WTC11 (cell line): ENCODE measurements around the gene AKT3. TPM values are rescaled to one million over a fixed set of nuclear protein-coding genes. Genes with fewer than 3 reads are reported as not detected.

Source experiments
- ATAC-seq: fragments of 200-7000 bp; cut with Tn5 transposase; 2 replicates; pipeline ENCODE4 v1.10.0; 2021; ENCODE audit warnings: mild to moderate bottlenecking, moderate library complexity
- CTCF ChIA-PET: fragments of 300-600 bp; sonication (Branson Sonifier 250); formaldehyde crosslinking; loops from one replicate; lab custom pipeline; 2021; ENCODE audit warnings: antibody characterized with exemption; lab: Charles Lee
- POLR2A ChIA-PET: fragments of 350-600 bp; sonication (Branson Sonifier 250); formaldehyde crosslinking; loops from one replicate; lab custom pipeline; 2021; ENCODE audit warnings: antibody characterized with exemption; lab: Charles Lee
- DNase-seq: peaks from one replicate; pipeline ENCODE4 v3.0.0; 2021; ENCODE audit warnings: low spot score
- H3K27ac Mint-ChIP-seq: 2 replicates; pipeline ENCODE4 v1.8.0; 2021; ENCODE audit warnings: mixed read lengths
- H3K27me3 Mint-ChIP-seq: 2 replicates; pipeline ENCODE4 v1.8.0; 2021; ENCODE audit warnings: low read depth, mild to moderate bottlenecking, moderate library complexity, mixed read lengths
- H3K36me3 Mint-ChIP-seq: 2 replicates; pipeline ENCODE4 v1.8.0; 2021; ENCODE audit warnings: mixed read lengths
- H3K4me1 Mint-ChIP-seq: 2 replicates; pipeline ENCODE4 v1.8.0; 2022; ENCODE audit warnings: mixed read lengths
- H3K4me3 Mint-ChIP-seq: 2 replicates; pipeline ENCODE4 v1.8.0; 2021; ENCODE audit warnings: mild to moderate bottlenecking, moderate library complexity, mixed read lengths
- H3K9me3 Mint-ChIP-seq: 2 replicates; pipeline ENCODE4 v1.8.0; 2021; ENCODE audit warnings: mixed read lengths
- ARID4B ChIP-seq: sonication (generic); formaldehyde crosslinking; IDR thresholded peaks from 2 replicates; pipeline ENCODE4 v1.8.0; 2023; ENCODE audit warnings: missing genetic modification reagents, mild to moderate bottlenecking, borderline replicate concordance
- ATF6 ChIP-seq: sonication (generic); formaldehyde crosslinking; IDR thresholded peaks from 2 replicates; pipeline ENCODE4 v1.8.1; 2023; ENCODE audit warnings: mild to moderate bottlenecking, missing genetic modification reagents
- E2F4 ChIP-seq: sonication (generic); formaldehyde crosslinking; IDR thresholded peaks from 2 replicates; pipeline ENCODE4 v1.8.1; 2022; ENCODE audit warnings: low read depth, mild to moderate bottlenecking, moderate library complexity, missing genetic modification reagents, borderline replicate concordance
- ERG ChIP-seq: fragments of 250-450 bp; sonication (Bioruptor Pico); IDR thresholded peaks from 2 replicates; pipeline ENCODE4 v1.8.0; 2021; ENCODE audit warnings: mild to moderate bottlenecking
- HMGA2 ChIP-seq: fragments of 250-450 bp; sonication (Bioruptor Pico); IDR thresholded peaks from 2 replicates; pipeline ENCODE4 v1.4.0; 2021; ENCODE audit warnings: mild to moderate bottlenecking, moderate library complexity
- RORB ChIP-seq: fragments of 250-450 bp; sonication (Bioruptor Pico); IDR thresholded peaks from 2 replicates; pipeline ENCODE4 v1.9.0; 2021; ENCODE audit warnings: mild to moderate bottlenecking
- SP1 ChIP-seq: sonication (generic); formaldehyde crosslinking; conservative IDR thresholded peaks from 2 replicates; pipeline ENCODE4 v1.8.1; 2022; ENCODE audit warnings: missing genetic modification reagents
- ZMAT4 ChIP-seq: fragments of 250-450 bp; sonication (Bioruptor Pico); IDR thresholded peaks from 2 replicates; pipeline ENCODE4 v1.9.0; 2021; ENCODE audit warnings: mild to moderate bottlenecking
- ZNF232 ChIP-seq: sonication (generic); formaldehyde crosslinking; IDR thresholded peaks from 2 replicates; pipeline ENCODE4 v1.8.0; 2022; ENCODE audit warnings: mild to moderate bottlenecking, missing genetic modification reagents
- ZNF263 ChIP-seq: sonication (generic); formaldehyde crosslinking; IDR thresholded peaks from 2 replicates; pipeline ENCODE4 v1.8.1; 2022; ENCODE audit warnings: low read depth, mild to moderate bottlenecking, moderate library complexity, missing genetic modification reagents
- total RNA-seq: library from RNA; stranded (reverse); gene quantifications from 3 replicates; pipeline ENCODE4 v1.2.3, GENCODE V29; 2021
- TF ChIP-seq, protein P1 (sequence below): sonication (generic); formaldehyde crosslinking; IDR thresholded peaks from 2 replicates; pipeline ENCODE4 v1.8.1; 2023; ENCODE audit warnings: mild to moderate bottlenecking, missing genetic modification reagents, borderline replicate concordance

Gene AKT3
- total RNA-seq, 1 experiment from 2014 or later = 38.5 TPM

DNA sequence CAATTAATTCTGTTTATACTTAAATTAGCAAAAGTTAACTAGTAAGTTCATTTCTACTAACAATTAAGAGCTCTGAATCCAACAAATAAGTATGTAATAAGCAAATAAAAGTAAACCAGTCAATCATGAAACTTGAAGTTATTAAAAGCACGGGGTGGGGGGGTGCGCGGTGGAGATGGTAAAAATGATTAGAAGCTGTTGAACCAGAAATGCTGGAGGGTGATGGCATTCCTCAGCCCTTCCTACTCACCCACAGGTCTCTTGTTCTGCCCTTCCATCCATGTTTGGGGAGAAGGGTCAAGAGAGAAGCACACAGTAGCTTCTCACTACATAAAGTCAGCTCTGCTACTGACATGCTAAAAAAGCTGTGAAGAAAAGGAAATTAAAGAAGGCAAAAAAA lies 63.5 kb downstream of the AKT3 start:
- no peak for DNase-seq

More for the DNA sequence above, 63.5 kb downstream of the AKT3 start:
- Mint-ChIP-seq H3K9me3 (no peaks in the 10 kb centered on the region), H3K27ac (no peak overlapping the region), H3K36me3 (no peaks in the 10 kb centered on the region), H3K4me3 (no peak overlapping the region), H3K4me1 (peaks cover 15% of the 10 kb centered on the region), H3K27me3 (no peaks in the 10 kb centered on the region)
- ChIA-PET CTCF (interaction anchor here (1.3 kb wide), 2 partner anchors 160 to 425 kb away, joined by 3 to 4 read pairs; no protein-coding TSS in a partner anchor), POLR2A (interaction anchor here (0.7 kb wide), 1 partner anchor 562 kb away, joined by 8 read pairs; no protein-coding TSS in a partner anchor)
- no peak for ATAC-seq
- TF ChIP-seq ERG (CRISPR knock-in tag) (no peak), ZNF263 (CRISPR knock-in tag) (no peak), HMGA2 (CRISPR knock-in tag) (no peak), ZMAT4 (CRISPR knock-in tag) (no peak), SP1 (CRISPR knock-in tag) (no peak), ZNF232 (CRISPR knock-in tag) (no peak), ARID4B (CRISPR knock-in tag) (no peak), RORB (CRISPR knock-in tag) (no peak), E2F4 (CRISPR knock-in tag) (no peak), ATF6 (CRISPR knock-in tag) (no peak)
- TF ChIP-seq, protein P1, sequence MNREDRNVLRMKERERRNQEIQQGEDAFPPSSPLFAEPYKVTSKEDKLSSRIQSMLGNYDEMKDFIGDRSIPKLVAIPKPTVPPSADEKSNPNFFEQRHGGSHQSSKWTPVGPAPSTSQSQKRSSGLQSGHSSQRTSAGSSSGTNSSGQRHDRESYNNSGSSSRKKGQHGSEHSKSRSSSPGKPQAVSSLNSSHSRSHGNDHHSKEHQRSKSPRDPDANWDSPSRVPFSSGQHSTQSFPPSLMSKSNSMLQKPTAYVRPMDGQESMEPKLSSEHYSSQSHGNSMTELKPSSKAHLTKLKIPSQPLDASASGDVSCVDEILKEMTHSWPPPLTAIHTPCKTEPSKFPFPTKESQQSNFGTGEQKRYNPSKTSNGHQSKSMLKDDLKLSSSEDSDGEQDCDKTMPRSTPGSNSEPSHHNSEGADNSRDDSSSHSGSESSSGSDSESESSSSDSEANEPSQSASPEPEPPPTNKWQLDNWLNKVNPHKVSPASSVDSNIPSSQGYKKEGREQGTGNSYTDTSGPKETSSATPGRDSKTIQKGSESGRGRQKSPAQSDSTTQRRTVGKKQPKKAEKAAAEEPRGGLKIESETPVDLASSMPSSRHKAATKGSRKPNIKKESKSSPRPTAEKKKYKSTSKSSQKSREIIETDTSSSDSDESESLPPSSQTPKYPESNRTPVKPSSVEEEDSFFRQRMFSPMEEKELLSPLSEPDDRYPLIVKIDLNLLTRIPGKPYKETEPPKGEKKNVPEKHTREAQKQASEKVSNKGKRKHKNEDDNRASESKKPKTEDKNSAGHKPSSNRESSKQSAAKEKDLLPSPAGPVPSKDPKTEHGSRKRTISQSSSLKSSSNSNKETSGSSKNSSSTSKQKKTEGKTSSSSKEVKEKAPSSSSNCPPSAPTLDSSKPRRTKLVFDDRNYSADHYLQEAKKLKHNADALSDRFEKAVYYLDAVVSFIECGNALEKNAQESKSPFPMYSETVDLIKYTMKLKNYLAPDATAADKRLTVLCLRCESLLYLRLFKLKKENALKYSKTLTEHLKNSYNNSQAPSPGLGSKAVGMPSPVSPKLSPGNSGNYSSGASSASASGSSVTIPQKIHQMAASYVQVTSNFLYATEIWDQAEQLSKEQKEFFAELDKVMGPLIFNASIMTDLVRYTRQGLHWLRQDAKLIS (CRISPR knock-in tag) = no peak
